SU-DHL-6 (cell line): ENCODE results near the gene SDHD.
A peak's percentile ranks its signal among the peaks of the same experiment; 100 is the strongest.

Experiments used
- H2AFZ ChIP-seq: fragments of 200-600 bp; sonication (generic); 2 replicates; pipeline ENCODE4 v1.6.1; 2014; ENCODE audit warnings: low read depth, mild to moderate bottlenecking, moderate library complexity, mixed read lengths, antibody characterized with exemption, low read length; ENCODE audit not compliant: severe bottlenecking
- H3F3A ChIP-seq: fragments of 200-600 bp; shearing (Covaris generic); 2 replicates; pipeline ENCODE4 v1.6.0; 2016; ENCODE audit warnings: antibody characterized with exemption, mild to moderate bottlenecking; ENCODE audit not compliant: insufficient read depth
- H3K27ac ChIP-seq: fragments of 200-600 bp; sonication (generic); 2 replicates; pipeline ENCODE4 v1.5.1; 2016; ENCODE audit warnings: low read depth, mild to moderate bottlenecking, low read length, moderate library complexity, mixed read lengths
- H3K27me3 ChIP-seq: fragments of 200-600 bp; sonication (generic), shearing (Covaris generic); 2 replicates; pipeline ENCODE4 v1.6.0; 2014; ENCODE audit warnings: mild to moderate bottlenecking, low read length
- H3K36me3 ChIP-seq: fragments of 200-600 bp; sonication (generic); 2 replicates; pipeline ENCODE4 v1.6.1; 2014; ENCODE audit warnings: mild to moderate bottlenecking, low read length, mixed read lengths
- H3K4me2 ChIP-seq: fragments of 300-600, 200-600 bp; shearing (Covaris generic), sonication (generic); 2 replicates; pipeline ENCODE4 v1.6.0; 2014; ENCODE audit warnings: low read length, low read depth, mild to moderate bottlenecking; ENCODE audit not compliant: poor library complexity, severe bottlenecking
- H3K4me3 ChIP-seq: fragments of 200-600 bp; sonication (generic); 2 replicates; pipeline ENCODE4 v1.5.1; 2014; ENCODE audit warnings: antibody characterized with exemption, low read length, mild to moderate bottlenecking, mixed read lengths; ENCODE audit not compliant: insufficient read depth, poor library complexity, severe bottlenecking
- H3K79me2 ChIP-seq: fragments of 200-600 bp; sonication (generic); 2 replicates; pipeline ENCODE4 v1.6.1; 2014; ENCODE audit warnings: mild to moderate bottlenecking, low read length, moderate library complexity; ENCODE audit not compliant: insufficient read depth
- H3K9ac ChIP-seq: fragments of 200-600 bp; sonication (generic); 2 replicates; pipeline ENCODE4 v1.7.0; 2014; ENCODE audit warnings: mild to moderate bottlenecking, low read length
- H3K9me2 ChIP-seq: fragments of 200-600 bp; sonication (generic); replicated peaks from 2 replicates; pipeline ENCODE4 v1.6.1; 2014; ENCODE audit warnings: low read length; ENCODE audit not compliant: insufficient read depth
- H3K9me3 ChIP-seq: fragments of 200-600 bp; sonication (generic); 2 replicates; pipeline ENCODE4 v1.6.1; 2014; ENCODE audit warnings: low read length, mixed read lengths; ENCODE audit not compliant: insufficient read depth
- H4K20me1 ChIP-seq: fragments of 200-600 bp; sonication (generic); 2 replicates; pipeline ENCODE4 v1.6.1; 2014; ENCODE audit warnings: low read depth, mild to moderate bottlenecking, antibody characterized with exemption, low read length, moderate library complexity, mixed read lengths
- CTCF ChIP-seq: fragments of 200-600 bp; sonication (generic); IDR thresholded peaks from one replicate; pipeline ENCODE4 v1.5.1; 2017; ENCODE audit warnings: antibody characterized with exemption, mild to moderate bottlenecking, low read length, moderate library complexity; ENCODE audit not compliant: insufficient read depth, poor library complexity, severe bottlenecking
- EZH2phosphoT487 ChIP-seq: fragments of 200-600 bp; sonication (generic), shearing (Covaris generic); conservative IDR thresholded peaks from 2 replicates; pipeline ENCODE4 v1.6.1; 2018; ENCODE audit warnings: mild to moderate bottlenecking, antibody characterized with exemption, low read length, moderate library complexity, mixed read lengths

Gene SDHD

GRCh38 chr11:112049777-112050176 is 36.9 kb upstream of the SDHD start:
- Histone ChIP-seq H3K9me3 (no peaks in the 10 kb centered on the region), H3K27me3 (no peaks in the 10 kb centered on the region), H3K36me3 (peaks cover 42% of the 10 kb centered on the region), H3F3A (no peaks in the 10 kb centered on the region; the same call in 1 of the 2 replicates), H4K20me1 (no peaks in the 10 kb centered on the region; the same call in 1 of the 2 replicates), H3K4me3 (no peak overlapping the region), H3K9ac (no peak overlapping the region), H3K9me2 (no peaks in the 10 kb centered on the region), H2AFZ (no peak overlapping the region), H3K4me2 (no peak overlapping the region), H3K79me2 (no peaks in the 10 kb centered on the region), H3K27ac (no peak overlapping the region)
- no peak for TF ChIP-seq EZH2phosphoT487
- no peak for TF ChIP-seq CTCF

- Histone ChIP-seq H3K9me3 (no peaks in the 10 kb centered on the region), H3K27me3 (no peaks in the 10 kb centered on the region), H3K9ac (no peak overlapping the region), H3K4me3 (no peak overlapping the region), H3K79me2 (no peaks in the 10 kb centered on the region), H3K9me2 (no peaks in the 10 kb centered on the region), H3K27ac (peak overlapping the region; percentile 50; the same call in 1 of the 2 replicates), H3K36me3 (peaks cover 36% of the 10 kb centered on the region), H4K20me1 (no peaks in the 10 kb centered on the region; the same call in 1 of the 2 replicates), H3F3A (no peaks in the 10 kb centered on the region; the same call in 1 of the 2 replicates), H2AFZ (no peak overlapping the region), H3K4me2 (peak overlapping the region; percentile 3)
- no peak for TF ChIP-seq EZH2phosphoT487
- TF ChIP-seq CTCF: no peak
These were observed 36.0 kb upstream of the SDHD start for GRCh38 chr11:112050721-112051120.

- H3K9ac ChIP-seq: no peak overlapping the region
- no peak overlapping the region for H2AFZ ChIP-seq
- no peaks in the 10 kb centered on the region; the same call in 1 of the 2 replicates for H3F3A ChIP-seq
- no peak overlapping the region for H3K4me3 ChIP-seq
- H3K27me3 ChIP-seq: no peaks in the 10 kb centered on the region
- no peaks in the 10 kb centered on the region for H3K9me3 ChIP-seq
- H3K27ac ChIP-seq: no peak overlapping the region
- TF ChIP-seq CTCF (no peak), EZH2phosphoT487 (no peak)
- H3K9me2 ChIP-seq: no peaks in the 10 kb centered on the region
- no peaks in the 10 kb centered on the region; the same call in 1 of the 2 replicates for H4K20me1 ChIP-seq
- H3K79me2 ChIP-seq: no peaks in the 10 kb centered on the region
- H3K36me3 ChIP-seq: peaks cover 30% of the 10 kb centered on the region
- H3K4me2 ChIP-seq: no peak overlapping the region
These were observed 34.9 kb upstream of the SDHD start for GRCh38 chr11:112051768-112052167.
